ENCODE results near the gene SMARCD3. TPM values are rescaled to one million over a fixed set of nuclear protein-coding genes. Genes with fewer than 3 reads are reported as not detected.

Gene SMARCD3
- total RNA-seq, 1 donor from 2014 or later: 52.9 TPM

GRCh38 chr7:151242159-151243044, 6.1 kb downstream of the SMARCD3 start:
- Mint-ChIP-seq H3K4me3 (ENCODE audit: low read depth) (no peak overlapping the region), H3K27ac (no peak overlapping the region), H3K36me3 (ENCODE audit: insufficient read depth) (peaks cover 4% of the 10 kb centered on the region), H3K27me3 (peaks cover 12% of the 10 kb centered on the region), H3K4me1 (ENCODE audit: low read depth) (peaks cover 2% of the 10 kb centered on the region), H3K9me3 (ENCODE audit: low read depth) (no peaks in the 10 kb centered on the region)
- no peak for DNase-seq (ENCODE audit: low spot score, unreplicated experiment)
- TF ChIP-seq CTCF (IDR thresholded peaks at IDR 0.05; ENCODE audit: unreplicated experiment): no peak

- peaks cover 9% of the 10 kb centered on the region for H3K27me3 Mint-ChIP-seq
- H3K9me3 Mint-ChIP-seq (ENCODE audit: low read depth): no peaks in the 10 kb centered on the region
- no peak for DNase-seq (ENCODE audit: low spot score, unreplicated experiment)
- no peaks in the 10 kb centered on the region for H3K4me1 Mint-ChIP-seq (ENCODE audit: low read depth)
- H3K4me3 Mint-ChIP-seq (ENCODE audit: low read depth): no peak overlapping the region
- H3K36me3 Mint-ChIP-seq (ENCODE audit: insufficient read depth): peaks cover 4% of the 10 kb centered on the region
- H3K27ac Mint-ChIP-seq: no peak overlapping the region
- TF ChIP-seq CTCF (IDR thresholded peaks at IDR 0.05; ENCODE audit: unreplicated experiment): no peak
Observed at GRCh38 chr7:151241755-151242096, 6.8 kb downstream of the SMARCD3 start.

GRCh38 chr7:151240942-151241754, 7.3 kb downstream of the SMARCD3 start:
- H3K27ac Mint-ChIP-seq: no peak overlapping the region
- H3K4me1 Mint-ChIP-seq (ENCODE audit: low read depth): no peaks in the 10 kb centered on the region
- H3K9me3 Mint-ChIP-seq (ENCODE audit: low read depth): no peaks in the 10 kb centered on the region
- peaks cover 4% of the 10 kb centered on the region for H3K27me3 Mint-ChIP-seq
- no peak for DNase-seq (ENCODE audit: low spot score, unreplicated experiment)
- H3K4me3 Mint-ChIP-seq (ENCODE audit: low read depth): no peak overlapping the region
- TF ChIP-seq CTCF (IDR thresholded peaks at IDR 0.05; ENCODE audit: unreplicated experiment): no peak
- H3K36me3 Mint-ChIP-seq (ENCODE audit: insufficient read depth): peaks cover 4% of the 10 kb centered on the region

GRCh38 chr7:151240536-151240935, 8.0 kb downstream of the SMARCD3 start:
- DNase-seq (ENCODE audit: low spot score, unreplicated experiment): no peak
- Mint-ChIP-seq H3K9me3 (ENCODE audit: low read depth) (no peaks in the 10 kb centered on the region), H3K4me1 (ENCODE audit: low read depth) (no peaks in the 10 kb centered on the region), H3K27me3 (peaks cover 2% of the 10 kb centered on the region), H3K4me3 (ENCODE audit: low read depth) (no peak overlapping the region), H3K27ac (no peak overlapping the region), H3K36me3 (ENCODE audit: insufficient read depth) (peaks cover 4% of the 10 kb centered on the region)
- no peak for TF ChIP-seq CTCF (IDR thresholded peaks at IDR 0.05; ENCODE audit: unreplicated experiment)

GRCh38 chr7:151239837-151240459, 8.5 kb downstream of the SMARCD3 start:
- no peak for DNase-seq (ENCODE audit: low spot score, unreplicated experiment)
- no peaks in the 10 kb centered on the region for H3K4me1 Mint-ChIP-seq (ENCODE audit: low read depth)
- peaks cover 2% of the 10 kb centered on the region for H3K27me3 Mint-ChIP-seq
- TF ChIP-seq CTCF (IDR thresholded peaks at IDR 0.05; ENCODE audit: unreplicated experiment): no peak
- H3K36me3 Mint-ChIP-seq (ENCODE audit: insufficient read depth): peaks cover 4% of the 10 kb centered on the region
- no peaks in the 10 kb centered on the region for H3K9me3 Mint-ChIP-seq (ENCODE audit: low read depth)
- H3K27ac Mint-ChIP-seq: no peak overlapping the region
- H3K4me3 Mint-ChIP-seq (ENCODE audit: low read depth): no peak overlapping the region

Measured in progenitor cell of endocrine pancreas (in vitro differentiated cells).